HEK293T (cell line): ENCODE results near the gene C2CD4D.

Experiments
- CTCF ChIA-PET: fragments of 350-600 bp; formaldehyde crosslinking; extraction: SDS; loops from one replicate; lab custom pipeline; 2021; ENCODE audit warnings: antibody characterized with exemption, inconsistent platforms; lab: Yijun Ruan, JAX
- POLR2A ChIA-PET: fragments of 350-600 bp; formaldehyde crosslinking; extraction: SDS; loops from one replicate; lab custom pipeline; 2020; ENCODE audit warnings: antibody characterized with exemption, inconsistent platforms; lab: Yijun Ruan, JAX
- DNase-seq: peaks from one replicate; pipeline ENCODE4 v3.0.0; 2012; ENCODE audit warnings: mixed read lengths; ENCODE audit errors: extremely low spot score
- ARNT ChIP-seq: fragments of 450-650 bp; IDR thresholded peaks from 2 replicates; pipeline ENCODE4 v1.6.1; 2017; ENCODE audit warnings: mild to moderate bottlenecking
- BHLHE40 ChIP-seq: fragments of 450-650 bp; IDR thresholded peaks from 2 replicates; pipeline ENCODE4 v1.6.1; 2016; ENCODE audit warnings: mild to moderate bottlenecking, moderate library complexity, borderline replicate concordance
- CTBP1 ChIP-seq: fragments of 450-650 bp; IDR thresholded peaks from 2 replicates; pipeline ENCODE4 v1.6.1; 2016; ENCODE audit warnings: borderline replicate concordance
- ELF4 ChIP-seq: fragments of 450-650 bp; IDR thresholded peaks from 2 replicates; pipeline ENCODE4 v1.6.1; 2017; ENCODE audit warnings: antibody characterized with exemption
- FOXA1 ChIP-seq: fragments of 450-650 bp; IDR thresholded peaks from 2 replicates; pipeline ENCODE4 v1.6.1; 2016; ENCODE audit warnings: mild to moderate bottlenecking
- FOXK2 ChIP-seq: fragments of 450-650 bp; IDR thresholded peaks from 2 replicates; pipeline ENCODE4 v1.6.1; 2016; ENCODE audit warnings: mild to moderate bottlenecking
- FOXM1 ChIP-seq: fragments of 450-650 bp; IDR thresholded peaks from 2 replicates; pipeline ENCODE4 v1.6.1; 2017; ENCODE audit warnings: mild to moderate bottlenecking, borderline replicate concordance
- L3MBTL2 ChIP-seq: fragments of 450-650 bp; conservative IDR thresholded peaks from 2 replicates; pipeline ENCODE4 v1.6.1; 2016; ENCODE audit warnings: mild to moderate bottlenecking
- LEF1 ChIP-seq: fragments of 450-650 bp; IDR thresholded peaks from 2 replicates; pipeline ENCODE4 v1.6.1; 2017; ENCODE audit warnings: mild to moderate bottlenecking, borderline replicate concordance
- NFRKB ChIP-seq: fragments of 450-650 bp; IDR thresholded peaks from 2 replicates; pipeline ENCODE4 v1.6.1; 2016; ENCODE audit warnings: mild to moderate bottlenecking, moderate library complexity
- SP1 ChIP-seq: fragments of 450-650 bp; IDR thresholded peaks from 2 replicates; pipeline ENCODE4 v1.6.1; 2017
- SUZ12 ChIP-seq: fragments of 450-650 bp; IDR thresholded peaks from 2 replicates; pipeline ENCODE4 v1.6.1; 2016; ENCODE audit warnings: mild to moderate bottlenecking
- TARDBP ChIP-seq: fragments of 450-650 bp; IDR thresholded peaks from 2 replicates; pipeline ENCODE4 v1.6.1; 2016
- ZNF384 ChIP-seq: fragments of 450-650 bp; IDR thresholded peaks from 2 replicates; pipeline ENCODE4 v1.6.1; 2016
- TF ChIP-seq, protein P1 (sequence below): fragments of 450-650 bp; IDR thresholded peaks from 2 replicates; pipeline ENCODE4 v1.6.1; 2016

C2CD4D gene

DNA sequence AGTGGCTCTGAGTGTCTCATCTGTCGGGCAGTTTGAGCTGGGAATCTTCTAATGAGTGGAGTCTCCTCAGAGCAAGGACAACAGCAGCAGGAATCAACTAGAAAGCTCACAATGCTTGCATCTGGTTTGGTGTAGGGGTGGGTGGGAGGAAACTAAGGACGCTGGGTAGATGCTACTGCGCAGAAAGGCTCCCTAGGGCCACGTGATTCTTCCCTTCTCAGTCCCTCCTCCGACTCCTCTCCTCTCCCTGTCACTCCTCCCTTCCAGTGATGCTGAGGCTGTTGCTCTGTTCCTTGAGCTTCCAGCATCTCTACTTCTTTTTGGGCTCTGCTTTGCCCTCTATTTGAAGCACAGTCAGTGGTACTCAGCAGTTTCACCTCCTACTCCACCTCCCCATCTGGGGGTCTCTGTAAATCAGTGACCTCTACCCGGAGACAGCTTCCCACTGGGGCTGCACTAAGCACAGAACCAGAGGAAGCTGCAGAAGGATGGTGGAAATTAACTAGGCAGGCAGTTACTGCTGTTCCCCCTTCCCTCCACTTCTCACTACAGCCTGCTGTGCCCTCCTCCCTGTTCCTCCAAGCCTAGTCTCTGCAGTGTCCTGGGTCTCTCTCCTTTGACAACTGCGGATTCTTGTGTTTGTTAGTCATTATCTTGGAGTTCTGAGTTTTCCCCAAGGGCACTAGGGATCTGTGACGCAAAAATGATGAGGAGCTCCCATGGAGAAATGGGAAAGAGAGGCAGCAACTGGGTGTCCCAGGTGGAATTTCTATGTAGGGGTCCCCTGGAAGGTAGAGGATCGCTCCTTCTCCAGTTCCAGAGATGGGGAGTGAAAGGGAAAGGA is 40.2 kb downstream of the C2CD4D start:
- CTCF ChIA-PET = interaction anchor here (1.2 kb wide), 1 partner anchor 37 kb away, joined by 4 read pairs; no protein-coding TSS in a partner anchor
- POLR2A ChIA-PET = interaction anchor here (0.7 kb wide), 1 partner anchor 12 kb away, joined by 3 read pairs; no protein-coding TSS in a partner anchor
- no peak for TF ChIP-seq L3MBTL2
- no peak for TF ChIP-seq LEF1
- no peak for TF ChIP-seq ELF4
- TF ChIP-seq ZNF384 = no peak
- no peak for TF ChIP-seq FOXA1
- TF ChIP-seq SUZ12 = no peak
- TF ChIP-seq SP1 = no peak
- TF ChIP-seq BHLHE40 = no peak
- no peak for DNase-seq

DNA sequence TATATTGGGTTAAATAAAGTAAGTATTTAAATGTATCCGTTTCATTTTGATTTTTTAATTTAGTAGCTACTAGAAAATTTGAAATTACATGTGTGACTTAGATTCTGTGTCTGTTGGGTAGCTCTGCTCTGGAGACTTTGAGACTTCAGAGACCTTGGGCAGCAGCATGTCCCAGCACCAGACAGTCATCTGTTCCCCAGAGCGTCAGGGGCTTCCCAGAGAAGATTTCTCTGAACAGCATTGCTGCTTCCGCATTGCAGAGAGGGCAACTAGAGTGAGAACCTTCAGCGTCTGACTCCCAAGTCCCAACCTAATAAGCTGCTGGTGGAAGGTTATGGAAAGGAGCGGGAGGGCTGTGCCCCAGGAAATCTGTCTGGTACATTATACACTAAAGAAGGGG is 41.0 kb downstream of the C2CD4D start:
- ChIA-PET POLR2A (interaction anchor here (0.7 kb wide), 1 partner anchor 13 kb away, joined by 3 read pairs; no protein-coding TSS in a partner anchor), CTCF (no interaction called here)

GRCh38 chr1:151790940-151791651 is 48.5 kb downstream of the C2CD4D start:
- peak; percentile 67 for DNase-seq
- POLR2A ChIA-PET = no interaction called here
- TF ChIP-seq NFRKB (no peak), ARNT (no peak), CTBP1 (no peak), FOXM1 (no peak), SP1 (no peak), TARDBP (no peak), LEF1 (no peak)
- TF ChIP-seq, protein P1, sequence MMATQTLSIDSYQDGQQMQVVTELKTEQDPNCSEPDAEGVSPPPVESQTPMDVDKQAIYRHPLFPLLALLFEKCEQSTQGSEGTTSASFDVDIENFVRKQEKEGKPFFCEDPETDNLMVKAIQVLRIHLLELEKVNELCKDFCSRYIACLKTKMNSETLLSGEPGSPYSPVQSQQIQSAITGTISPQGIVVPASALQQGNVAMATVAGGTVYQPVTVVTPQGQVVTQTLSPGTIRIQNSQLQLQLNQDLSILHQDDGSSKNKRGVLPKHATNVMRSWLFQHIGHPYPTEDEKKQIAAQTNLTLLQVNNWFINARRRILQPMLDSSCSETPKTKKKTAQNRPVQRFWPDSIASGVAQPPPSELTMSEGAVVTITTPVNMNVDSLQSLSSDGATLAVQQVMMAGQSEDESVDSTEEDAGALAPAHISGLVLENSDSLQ = no peak
- CTCF ChIA-PET = no interaction called here

More for the DNA sequence above, 41.0 kb downstream of the C2CD4D start:
- TF ChIP-seq FOXM1 (no peak), ZNF384 (no peak), CTBP1 (no peak), FOXK2 (no peak), L3MBTL2 (no peak), ARNT (no peak), ELF4 (no peak), SP1 (no peak), SUZ12 (no peak), FOXA1 (no peak), TARDBP (no peak)
- no peak for DNase-seq

DNA sequence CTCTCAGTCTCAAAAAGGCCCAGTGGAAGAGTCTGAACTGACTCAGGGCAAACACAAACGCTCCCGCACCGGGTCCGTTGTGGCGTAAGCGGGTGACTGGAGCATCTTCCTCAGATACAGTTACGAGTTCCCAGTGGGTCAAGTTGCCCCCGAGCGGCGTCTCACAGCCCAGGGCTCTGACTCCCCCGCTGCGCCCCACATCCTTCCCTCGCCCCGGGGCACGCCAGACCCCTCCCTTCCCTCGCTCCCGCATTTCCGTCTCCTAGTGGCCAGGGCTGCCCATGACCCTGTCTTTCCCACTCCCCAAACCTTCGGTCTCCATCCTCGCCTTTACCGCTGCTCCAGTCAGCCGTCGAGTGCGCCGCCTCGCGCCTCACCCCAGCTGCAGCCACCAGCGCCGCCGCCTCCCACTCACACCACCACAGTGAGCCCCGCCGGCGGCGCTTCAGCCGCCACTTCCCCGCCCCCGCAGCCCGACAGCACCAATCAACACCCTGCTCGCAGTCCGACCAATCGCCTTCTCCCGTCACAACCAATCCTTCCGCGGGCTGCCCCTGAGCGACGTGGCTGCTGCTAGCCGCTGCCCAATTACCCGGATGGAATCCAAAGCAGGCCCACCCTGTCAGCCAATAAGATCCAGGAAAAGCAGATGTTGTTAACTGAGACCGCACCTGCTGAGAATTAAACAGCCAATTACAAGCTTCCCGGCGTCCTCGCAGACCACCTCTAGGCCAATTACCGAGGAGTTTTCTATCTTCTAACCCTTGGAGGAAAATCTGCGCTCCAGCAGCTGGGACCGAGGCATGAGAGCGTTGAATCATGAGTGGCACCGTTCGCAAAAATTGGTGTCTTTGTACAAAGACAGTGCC is 49.3 kb downstream of the C2CD4D start, which contains the start of gene TDRKH:
Gene TDRKH (minus strand): TSS at position 430 of the 869 bp plus-strand sequence. CDS start 7,478 bp downstream, outside the sequence.
- peak; percentile 100 for TF ChIP-seq L3MBTL2
- peak; percentile 83 for TF ChIP-seq CTBP1
- no peak for TF ChIP-seq FOXA1
- TF ChIP-seq, protein P1 = peak; percentile 100
- CTCF ChIA-PET = interaction anchor here (1.4 kb wide), 1 partner anchor 33 kb away, joined by 3 read pairs; no protein-coding TSS in a partner anchor
- peak; percentile 99 for DNase-seq
- POLR2A ChIA-PET = interaction anchor here (1.0 to 1.7 kb wide), 6 partner anchors 10 to 509 kb away, joined by 3 to 9 read pairs (median 5); partner anchors contain the start of genes MRPL9 and ZNF687
